ENCODE measurements around the gene BMP2K. TPM values are rescaled to one million over a fixed set of nuclear protein-coding genes. Genes with fewer than 3 reads are reported as not detected.

Gene BMP2K
- 10 to 100 TPM; 16.4 to 17.8 TPM for total RNA-seq

DNA sequence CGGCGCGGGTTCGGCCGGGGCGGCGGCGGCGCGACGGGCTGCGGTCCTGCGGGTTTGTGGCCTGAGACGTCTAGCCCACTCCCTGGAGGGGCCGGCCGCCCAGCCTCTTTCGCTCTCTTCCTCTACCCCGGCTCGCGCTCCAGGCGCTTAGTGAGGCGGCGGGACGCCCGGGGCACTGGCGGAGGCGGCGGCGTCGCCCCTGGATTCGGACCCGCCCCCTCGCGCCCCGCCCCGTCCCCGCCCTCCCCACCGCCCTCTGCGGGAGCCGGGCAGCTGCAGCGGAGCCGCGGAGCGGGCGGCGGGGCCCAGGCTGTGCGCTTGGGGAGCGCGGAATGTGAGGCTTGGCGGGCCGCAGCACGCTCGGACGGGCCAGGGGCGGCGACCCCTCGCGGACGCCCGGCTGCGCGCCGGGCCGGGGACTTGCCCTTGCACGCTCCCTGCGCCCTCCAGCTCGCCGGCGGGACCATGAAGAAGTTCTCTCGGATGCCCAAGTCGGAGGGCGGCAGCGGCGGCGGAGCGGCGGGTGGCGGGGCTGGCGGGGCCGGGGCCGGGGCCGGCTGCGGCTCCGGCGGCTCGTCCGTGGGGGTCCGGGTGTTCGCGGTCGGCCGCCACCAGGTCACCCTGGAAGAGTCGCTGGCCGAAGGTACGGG lies at the start of gene BMP2K:
Gene BMP2K, plus strand, starts transcription at position 272 of the 650 bp plus-strand sequence. Its CDS starts 194 bp downstream, at position 466.
- ChIA-PET POLR2A (no interaction called here), CTCF (no interaction called here)

GRCh38 chr4:78726546-78726945 lies 49.6 kb upstream of the BMP2K start:
- POLR2A ChIA-PET: interaction anchor here (0.7 kb wide), 1 partner anchor 21 kb away, joined by 3 read pairs; no protein-coding TSS in a partner anchor
- CTCF ChIA-PET: no interaction called here

- ChIA-PET POLR2A (no interaction called here), CTCF (interaction anchor here (0.7 kb wide), 1 partner anchor 123 kb away, joined by 3 read pairs; no protein-coding TSS in a partner anchor)
Measured at GRCh38 chr4:78732332-78733104, 43.6 kb upstream of the BMP2K start.

DNA sequence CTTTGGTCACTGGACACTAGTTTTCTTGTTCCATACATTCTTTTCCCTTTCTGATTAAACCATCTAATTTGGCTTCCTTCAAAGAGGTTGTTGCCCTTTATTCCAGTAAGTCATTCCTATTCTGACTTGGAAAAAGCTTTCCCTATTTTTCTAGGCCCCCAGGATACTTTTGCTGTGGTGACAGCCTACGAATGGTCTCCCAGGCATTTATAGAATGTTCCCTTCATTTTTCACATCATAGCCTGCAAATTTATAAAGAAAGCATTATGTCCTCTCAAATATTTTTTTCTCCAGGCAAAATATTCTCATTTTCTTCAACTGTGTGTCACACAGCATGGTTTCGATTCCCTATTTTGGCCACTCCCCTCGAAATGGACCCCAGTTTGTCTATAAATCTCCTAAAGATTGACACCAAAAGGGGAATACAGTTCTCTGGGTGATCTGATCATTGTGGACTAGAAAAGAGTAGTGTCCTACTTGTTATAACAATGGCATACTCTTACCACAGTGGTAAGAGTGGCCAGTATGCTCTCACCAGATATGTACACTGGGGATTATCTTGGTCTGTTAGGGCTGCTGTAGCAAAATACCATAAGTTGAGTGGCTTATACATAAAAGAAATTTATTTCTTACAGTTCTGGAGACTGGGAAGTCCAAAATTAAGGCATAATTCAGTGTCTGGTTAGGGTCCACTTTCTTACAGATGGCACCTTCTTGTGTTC lies 41.5 kb upstream of the BMP2K start:
- ChIA-PET CTCF (no interaction called here), POLR2A (no interaction called here)

- CTCF ChIA-PET: no interaction called here
- POLR2A ChIA-PET: no interaction called here
Measured at GRCh38 chr4:78735697-78736096, 40.5 kb upstream of the BMP2K start.

GRCh38 chr4:78737035-78737434 lies 39.1 kb upstream of the BMP2K start:
- ChIA-PET CTCF (no interaction called here), POLR2A (no interaction called here)

DNA sequence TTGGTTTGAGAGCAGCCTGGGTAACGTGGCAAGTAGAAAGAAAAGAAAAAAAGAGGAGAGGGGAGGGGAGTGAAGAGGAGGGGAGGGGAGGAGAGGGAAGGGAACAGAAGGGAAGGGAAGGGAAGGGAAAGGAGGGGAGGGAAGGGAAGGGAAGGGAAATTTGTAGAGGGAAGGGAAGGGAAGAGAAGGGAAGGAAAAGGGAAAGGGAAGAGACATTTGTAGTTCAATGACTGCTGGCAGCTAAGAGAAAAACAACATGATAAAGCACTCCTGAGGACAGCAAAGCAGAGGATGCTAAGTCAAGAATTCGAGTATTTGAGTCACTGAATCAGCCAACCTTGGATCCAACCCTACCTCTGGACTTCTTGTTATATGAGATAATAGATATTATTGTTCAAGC lies 38.2 kb upstream of the BMP2K start:
- CTCF ChIA-PET: interaction anchor here (0.6 kb wide), 1 partner anchor 101 kb away, joined by 4 read pairs; no protein-coding TSS in a partner anchor
- POLR2A ChIA-PET: no interaction called here

DNA sequence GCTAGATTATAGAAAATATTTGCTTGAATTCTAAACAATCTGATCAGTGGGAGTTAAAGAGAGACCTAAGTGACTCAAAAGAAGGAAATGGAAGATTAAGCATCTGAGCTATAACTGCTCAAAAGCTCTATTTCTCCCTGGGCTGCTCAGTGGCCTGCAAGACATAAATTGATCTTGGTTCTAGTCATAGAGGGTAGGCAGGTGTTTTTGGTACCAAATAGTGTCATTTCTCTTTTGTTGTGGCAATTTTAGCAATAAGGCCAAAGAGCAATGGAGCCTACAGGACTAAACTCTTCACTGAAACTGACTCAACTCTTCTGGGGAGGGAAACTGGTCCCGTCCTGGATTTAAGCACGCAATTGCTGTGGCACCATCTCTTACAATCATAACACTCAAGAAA lies 33.9 kb upstream of the BMP2K start:
- POLR2A ChIA-PET: no interaction called here
- CTCF ChIA-PET: no interaction called here

GRCh38 chr4:78747475-78747922 lies 28.7 kb upstream of the BMP2K start:
- ChIA-PET CTCF (no interaction called here), POLR2A (no interaction called here)

GRCh38 chr4:78748381-78748780 lies 27.8 kb upstream of the BMP2K start:
- ChIA-PET CTCF (no interaction called here), POLR2A (no interaction called here)

- POLR2A ChIA-PET: no interaction called here
- CTCF ChIA-PET: no interaction called here
Measured at GRCh38 chr4:78749258-78749971, 26.7 kb upstream of the BMP2K start.

GRCh38 chr4:78749972-78750727 lies 26.0 kb upstream of the BMP2K start:
- ChIA-PET CTCF (no interaction called here), POLR2A (no interaction called here)

- CTCF ChIA-PET: no interaction called here
- POLR2A ChIA-PET: no interaction called here
Measured at GRCh38 chr4:78753091-78753490, 23.1 kb upstream of the BMP2K start.

- ChIA-PET CTCF (no interaction called here), POLR2A (no interaction called here)
Measured at GRCh38 chr4:78754872-78755271, 21.3 kb upstream of the BMP2K start.

DNA sequence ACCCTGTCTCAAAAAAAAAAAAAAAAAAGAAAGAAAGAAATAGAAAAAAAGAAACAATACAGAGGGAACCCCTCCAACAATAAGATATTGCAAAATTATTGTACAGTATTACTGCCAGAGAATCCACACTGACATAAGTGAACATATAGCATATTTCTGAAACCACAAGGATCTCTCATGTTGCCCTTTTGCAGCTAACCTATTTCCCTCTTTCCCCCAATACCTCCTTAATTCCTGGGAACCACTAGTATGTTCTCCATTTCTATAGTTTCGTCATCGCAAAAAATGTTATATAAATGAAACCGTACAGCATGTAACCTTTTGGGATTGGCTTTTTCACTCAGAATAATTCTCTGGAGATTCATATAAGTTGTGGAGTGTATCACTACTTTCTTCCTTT lies 20.0 kb upstream of the BMP2K start:
- ChIA-PET CTCF (no interaction called here), POLR2A (no interaction called here)

DNA sequence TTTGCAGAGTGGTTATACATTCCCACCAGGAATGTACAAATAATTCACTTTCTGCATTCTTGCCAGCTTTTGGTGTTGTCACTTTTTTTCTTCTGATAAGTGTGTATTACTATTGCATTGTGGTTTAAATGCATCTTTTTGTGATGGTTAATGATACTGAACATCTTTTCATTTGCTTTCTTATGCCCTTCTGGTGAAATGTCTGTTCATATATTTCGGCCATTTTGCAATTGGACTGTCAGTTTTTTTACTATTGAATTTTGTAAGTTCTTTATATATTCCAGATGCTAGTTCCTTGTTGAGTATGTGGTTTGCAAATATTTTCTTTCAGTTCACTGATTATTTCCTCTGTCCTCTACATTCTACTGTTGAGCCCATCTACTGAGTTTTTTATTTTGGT lies 19.4 kb upstream of the BMP2K start:
- CTCF ChIA-PET: interaction anchor here (0.6 kb wide), 1 partner anchor 94 kb away, joined by 3 read pairs; no protein-coding TSS in a partner anchor
- POLR2A ChIA-PET: no interaction called here

DNA sequence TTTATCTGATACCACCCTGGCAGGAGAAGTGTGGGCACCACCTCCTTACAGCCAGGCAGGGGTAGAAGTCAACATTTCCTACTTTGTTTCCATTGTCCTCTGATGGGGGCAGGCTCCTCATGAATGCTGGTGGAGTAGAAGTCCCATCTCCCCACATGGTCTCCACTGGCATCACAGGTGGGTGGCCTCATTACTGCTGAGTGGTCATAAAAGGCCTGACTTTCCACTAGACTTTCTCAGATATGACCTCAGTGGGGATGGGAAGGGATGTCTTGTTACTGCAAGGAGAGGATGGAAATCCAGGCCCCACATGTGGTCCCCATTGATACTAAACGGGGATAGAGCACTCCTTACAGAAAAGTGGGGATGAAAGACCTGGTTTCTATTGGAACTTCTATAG lies 18.6 kb upstream of the BMP2K start:
- CTCF ChIA-PET: no interaction called here
- POLR2A ChIA-PET: no interaction called here

GRCh38 chr4:78758085-78758484 lies 18.1 kb upstream of the BMP2K start:
- ChIA-PET CTCF (no interaction called here), POLR2A (no interaction called here)

GRCh38 chr4:78762529-78762928 lies 13.6 kb upstream of the BMP2K start:
- ChIA-PET POLR2A (no interaction called here), CTCF (no interaction called here)

DNA sequence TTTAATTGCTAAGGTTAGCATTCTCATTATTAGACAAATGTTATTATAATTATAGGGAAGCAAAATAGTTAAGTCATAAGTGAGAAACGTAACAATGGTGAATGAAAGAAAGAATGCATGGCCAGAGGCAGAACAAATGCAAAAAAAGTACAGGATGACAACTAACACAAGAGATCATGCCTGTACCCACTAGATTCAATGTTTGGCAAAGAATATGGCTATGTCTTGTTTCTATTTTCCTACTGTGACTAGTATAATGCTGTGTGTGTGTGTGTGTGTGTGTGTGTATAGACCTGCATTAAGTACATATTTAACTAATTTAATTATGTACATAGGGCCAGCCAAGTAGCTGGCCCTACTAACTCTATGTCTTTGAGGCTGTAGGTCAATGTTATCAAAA lies 12.9 kb upstream of the BMP2K start:
- POLR2A ChIA-PET: no interaction called here
- CTCF ChIA-PET: no interaction called here
